Sciatic nerve (tissue), 2 donors: ENCODE measurements around the gene PEAK1. TPM values are rescaled to one million over a fixed set of nuclear protein-coding genes. Genes with fewer than 3 reads are reported as not detected.
A peak's percentile ranks its signal among the peaks of the same experiment; 100 is the strongest.

Source experiments
- ATAC-seq: fragments of 200-7000 bp; cut with Tn5 transposase; one replicate; pipeline ENCODE4 v1.9.1; 2020; ENCODE audit warnings: mild to moderate bottlenecking, moderate library complexity
- DNase-seq: peaks from one replicate; pipeline ENCODE4 v3.0.0-alpha.2; 2020; ENCODE audit warnings: low spot score
- intact Hi-C: fragments of 100-400 bp; cut with DNase I; formaldehyde crosslinking; loops from one replicate; pipeline ENCODE4 v1.14.2; 2022
- total RNA-seq: library from RNA; stranded (reverse); fragmentation: NEBNext Ultra II Directional; extraction: Animal tissue kit (Norgen Biotek cat#: 25700); gene quantifications from one replicate; pipeline ENCODE4 v1.2.1, GENCODE V29; 2021
- donor health status: DM: no; HTN: no; CAD: no.
- donor health status: DM: no; HTN: no; CAD: no.

Gene PEAK1
- total RNA-seq, 1 donor from 2014 or later: 154 TPM

- ATAC-seq (no peak), DNase-seq (no peak)
- intact Hi-C loops: no loop called here
Observed at GRCh38 chr15:77094397-77095030, 325.4 kb downstream of the PEAK1 start.

- intact Hi-C loops: no loop called here
- ATAC-seq (no peak), DNase-seq (no peak)
Observed at GRCh38 chr15:77093436-77093835, 326.5 kb downstream of the PEAK1 start.

GRCh38 chr15:77091097-77091496, 328.8 kb downstream of the PEAK1 start:
- ATAC-seq (no peak), DNase-seq (no peak)
- intact Hi-C loops: no loop called here

DNA sequence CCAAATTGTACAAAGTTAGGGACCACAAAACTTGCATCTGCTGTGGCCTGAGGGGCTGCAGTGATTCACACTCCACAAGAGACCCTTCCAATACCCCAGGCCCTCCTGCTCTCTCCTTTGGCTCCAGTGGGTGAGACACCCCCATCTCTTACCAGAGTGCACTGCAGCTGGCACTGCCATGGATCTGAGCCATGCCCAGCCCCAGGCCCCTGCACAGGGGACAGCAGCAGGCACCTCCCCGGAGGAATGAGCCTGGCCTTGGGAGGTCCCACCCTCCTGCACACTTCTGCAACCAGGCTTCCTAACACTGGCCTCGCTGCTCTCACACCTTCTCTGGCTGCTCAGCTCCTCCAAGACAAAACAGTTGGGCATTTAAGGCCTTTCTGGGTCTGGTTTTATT, 332.7 kb downstream of the PEAK1 start:
- ATAC-seq: no peak
- intact Hi-C loops: no loop called here
- DNase-seq: no peak

DNA sequence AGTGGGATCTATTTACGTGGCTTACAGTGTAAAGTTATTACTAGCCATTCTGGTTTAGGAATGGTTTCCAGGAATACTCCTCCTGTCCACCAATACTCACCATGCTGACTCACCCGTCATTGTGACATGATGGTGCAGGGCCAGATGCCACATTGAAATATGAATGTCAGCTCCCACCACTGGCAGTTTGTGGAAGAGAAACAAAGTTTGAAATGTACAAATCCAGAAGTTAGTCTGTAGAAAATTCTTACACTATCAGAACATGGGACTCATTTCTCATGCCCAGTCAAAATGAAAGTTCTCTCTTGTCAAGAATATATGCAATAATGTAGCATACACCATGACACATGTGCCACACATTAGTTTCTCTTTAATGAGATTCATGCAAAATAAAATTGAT, 334.6 kb downstream of the PEAK1 start:
- DNase-seq (no peak), ATAC-seq (no peak)
- intact Hi-C loops: no loop called here

DNA sequence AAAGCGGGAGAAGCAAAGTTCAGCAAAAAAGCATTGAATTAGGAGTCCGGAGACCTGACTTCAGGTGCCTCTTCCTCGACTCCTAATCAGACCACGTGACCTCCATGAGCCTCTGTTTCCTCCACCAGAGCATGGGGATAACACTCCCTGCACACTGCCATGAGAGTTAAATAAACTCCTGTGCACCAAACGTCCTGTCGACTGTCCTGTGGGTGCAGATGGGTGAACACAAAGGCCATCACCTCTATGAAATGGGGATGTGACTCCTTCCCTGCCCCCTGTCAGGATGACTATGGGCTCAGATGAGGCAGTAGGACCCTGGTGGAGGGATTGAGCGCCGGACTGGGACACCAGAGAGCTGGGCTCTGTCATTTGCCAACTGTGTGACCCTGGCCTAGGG, 335.5 kb downstream of the PEAK1 start:
- DNase-seq (no peak), ATAC-seq (no peak)
- intact Hi-C loops: no loop called here

GRCh38 chr15:77083381-77084160, 336.3 kb downstream of the PEAK1 start:
- intact Hi-C loops: no loop called here
- DNase-seq: peak; percentile 67
- peak; percentile 90 for ATAC-seq

- DNase-seq (no peak), ATAC-seq (no peak)
- intact Hi-C loops: no loop called here
Observed at GRCh38 chr15:77081971-77082370, 337.9 kb downstream of the PEAK1 start.

DNA sequence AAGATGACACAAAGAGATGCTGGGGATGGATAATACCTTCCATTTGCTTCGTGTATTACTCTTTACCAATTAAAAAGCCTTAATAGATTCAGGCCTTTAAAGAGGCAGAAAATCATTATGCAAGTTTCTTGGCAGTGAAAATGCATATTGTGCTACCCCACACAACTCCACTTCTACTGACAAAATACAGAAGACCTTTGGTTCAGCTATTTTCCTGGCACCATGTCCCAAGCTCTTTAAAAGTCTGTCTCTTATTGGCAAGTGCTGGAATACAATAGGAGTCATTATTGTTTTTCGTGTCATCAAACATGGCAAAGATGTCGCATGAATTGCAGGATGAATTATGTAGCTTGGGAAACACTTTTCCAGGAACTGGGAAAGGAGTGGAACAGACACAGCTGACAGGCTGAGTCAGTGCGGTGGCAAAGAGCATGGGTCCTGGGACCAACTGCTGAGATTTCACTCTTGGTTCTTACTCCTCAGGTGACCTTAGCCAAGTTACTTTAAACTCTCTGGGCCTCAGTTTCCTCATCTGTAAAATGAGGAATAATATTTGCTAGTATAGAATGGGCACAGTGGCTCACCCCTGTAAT, 343.5 kb downstream of the PEAK1 start:
- intact Hi-C loops: no loop called here
- ATAC-seq (no peak), DNase-seq (no peak)

DNA sequence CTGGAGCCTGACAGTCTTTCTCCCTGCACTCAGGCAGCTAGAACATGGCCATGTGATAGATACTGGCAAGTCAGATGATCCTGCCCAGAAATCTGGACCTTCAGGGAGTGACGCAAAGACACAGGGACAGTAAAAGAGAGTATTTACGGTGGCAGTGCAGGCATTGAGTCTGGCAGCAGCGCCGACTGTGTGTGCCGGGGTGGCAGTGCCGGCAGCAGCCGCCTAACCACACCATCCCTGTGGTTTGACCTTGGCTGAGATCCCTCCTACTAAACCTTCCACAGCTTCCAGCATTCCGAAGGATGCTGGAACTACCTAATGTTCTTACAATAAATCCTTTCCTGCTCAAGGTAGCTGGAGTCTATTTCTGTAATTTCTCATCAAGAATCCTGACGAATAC, 344.4 kb downstream of the PEAK1 start:
- DNase-seq (no peak), ATAC-seq (no peak)
- intact Hi-C loops: no loop called here

DNA sequence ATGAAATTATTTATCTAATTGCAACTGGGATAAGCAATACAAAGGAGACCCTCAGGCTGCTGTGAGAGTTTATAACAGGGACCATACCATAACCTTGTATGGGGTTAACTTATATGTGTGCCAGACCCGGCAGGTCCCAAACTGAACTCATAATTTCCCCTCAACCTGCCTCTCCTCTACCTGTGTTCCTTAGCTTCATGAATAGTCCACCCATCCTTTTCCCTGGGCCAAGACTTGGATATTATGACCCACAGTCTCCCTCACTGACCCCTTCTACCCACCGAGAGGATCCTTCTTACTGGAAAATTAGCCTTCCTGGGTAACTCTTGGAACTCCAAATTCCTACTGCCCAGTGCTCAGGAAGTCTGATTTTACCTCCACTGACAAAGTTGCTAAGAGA, 345.6 kb downstream of the PEAK1 start:
- DNase-seq: no peak
- no peak for ATAC-seq
- intact Hi-C loops: no loop called here

DNA sequence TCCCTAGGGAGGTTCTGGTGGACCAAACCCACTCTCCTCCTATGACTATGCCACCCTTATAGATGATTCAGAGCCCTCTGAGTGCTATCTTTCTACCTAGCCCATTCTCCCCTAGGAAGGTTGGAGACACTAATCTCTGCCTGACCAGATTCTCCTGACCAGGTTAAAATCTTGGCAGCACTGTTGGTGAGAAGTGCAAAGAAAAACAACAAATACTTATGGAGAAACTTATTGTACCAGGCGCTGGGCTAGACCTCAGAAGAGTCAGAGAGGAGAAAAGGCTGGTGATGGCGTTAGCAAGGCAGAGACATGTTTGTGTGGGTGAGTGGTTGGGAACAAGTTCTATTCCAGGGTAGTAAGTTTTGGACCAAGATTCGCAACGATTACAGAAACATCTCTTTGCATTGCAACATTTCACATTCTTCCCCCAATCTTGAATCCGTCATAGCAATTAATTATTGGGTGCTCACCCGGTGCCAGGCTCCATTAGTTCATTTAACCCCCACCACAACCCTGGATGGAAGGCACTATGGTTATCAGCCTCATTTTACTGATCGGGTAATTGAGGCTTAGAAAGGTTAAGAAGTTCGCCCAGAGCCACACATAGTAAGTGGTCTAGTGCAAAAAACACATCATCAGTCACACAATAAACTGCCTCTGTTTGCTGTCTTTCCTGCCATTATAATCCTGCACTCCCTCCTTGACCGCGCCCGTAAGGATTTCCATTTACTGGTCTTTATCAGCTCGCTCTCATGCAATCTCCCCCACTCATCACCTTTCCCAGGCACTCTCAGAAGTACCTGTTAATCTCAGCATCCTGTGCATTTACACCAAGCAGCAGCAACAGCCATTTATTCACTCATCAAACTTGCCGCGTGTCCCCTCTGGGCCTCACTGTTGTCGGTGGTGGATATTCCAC, 348.3 kb downstream of the PEAK1 start:
- no peak for DNase-seq
- peak; percentile 2 for ATAC-seq
- intact Hi-C loops: no loop called here

DNA sequence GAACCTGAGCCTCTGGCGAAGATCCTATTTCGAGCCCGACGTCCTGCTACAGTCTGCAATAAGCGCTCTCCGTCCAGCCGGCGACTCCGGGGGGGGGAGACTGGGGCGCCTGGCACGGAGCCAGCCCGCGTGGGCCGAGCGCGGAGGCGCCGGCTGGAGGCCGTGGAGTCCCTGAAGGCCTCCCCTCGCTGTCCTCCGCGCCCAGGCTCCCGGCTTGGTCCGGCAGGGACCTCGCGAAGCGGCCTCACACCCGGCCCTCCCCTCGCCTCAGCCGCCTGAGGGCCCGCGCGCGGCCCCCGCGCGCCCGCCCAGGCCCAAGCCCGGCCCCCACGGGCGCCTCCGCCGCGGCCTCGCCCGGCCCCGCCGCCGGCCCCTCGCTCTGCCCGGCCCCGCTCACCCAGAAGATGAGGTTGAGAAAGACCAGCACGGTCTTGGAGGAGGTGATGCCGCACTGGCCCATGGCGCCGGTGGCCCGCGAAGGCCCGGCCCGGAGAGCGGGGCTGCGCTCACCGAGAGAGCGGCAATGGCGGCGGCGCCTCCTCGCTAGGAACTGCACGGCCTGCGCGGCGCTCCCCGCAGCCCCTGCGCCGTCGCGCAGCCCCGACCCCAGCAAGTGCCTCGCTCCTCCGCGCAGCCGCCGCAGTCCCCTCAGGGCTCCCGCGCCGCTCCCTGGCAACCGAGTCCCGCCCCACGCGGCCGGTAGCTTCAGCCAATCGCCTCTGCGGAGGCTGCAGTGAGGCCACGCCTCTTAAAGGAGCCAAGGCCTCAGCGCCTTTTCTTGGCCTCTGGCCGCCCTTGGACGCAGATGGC, 349.2 kb downstream of the PEAK1 start, which contains the start of gene TSPAN3:
Gene TSPAN3 (minus strand): TSS at position 615 of the 810 bp plus-strand sequence. CDS start 155 bp downstream, at position 460.
- DNase-seq (peak; percentile 94), ATAC-seq (peak; percentile 98)
- intact Hi-C loops: no loop called here

DNA sequence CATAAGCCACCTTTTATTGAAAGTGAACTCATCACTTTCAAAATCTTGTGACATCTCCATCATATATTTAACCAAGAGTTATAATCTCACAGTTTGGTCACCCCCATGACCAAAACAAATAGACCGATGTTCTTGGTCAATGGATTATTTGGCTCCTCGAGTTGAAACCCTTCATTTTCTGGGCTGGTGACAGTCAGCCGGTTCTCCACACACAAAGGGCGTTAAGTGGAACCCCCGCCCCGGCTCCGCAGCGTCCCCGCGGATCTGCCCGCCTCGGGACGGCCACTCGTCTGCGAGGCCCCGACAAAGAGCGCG, 349.8 kb downstream of the PEAK1 start:
- ATAC-seq (no peak), DNase-seq (no peak)
- intact Hi-C loops: no loop called here

DNA sequence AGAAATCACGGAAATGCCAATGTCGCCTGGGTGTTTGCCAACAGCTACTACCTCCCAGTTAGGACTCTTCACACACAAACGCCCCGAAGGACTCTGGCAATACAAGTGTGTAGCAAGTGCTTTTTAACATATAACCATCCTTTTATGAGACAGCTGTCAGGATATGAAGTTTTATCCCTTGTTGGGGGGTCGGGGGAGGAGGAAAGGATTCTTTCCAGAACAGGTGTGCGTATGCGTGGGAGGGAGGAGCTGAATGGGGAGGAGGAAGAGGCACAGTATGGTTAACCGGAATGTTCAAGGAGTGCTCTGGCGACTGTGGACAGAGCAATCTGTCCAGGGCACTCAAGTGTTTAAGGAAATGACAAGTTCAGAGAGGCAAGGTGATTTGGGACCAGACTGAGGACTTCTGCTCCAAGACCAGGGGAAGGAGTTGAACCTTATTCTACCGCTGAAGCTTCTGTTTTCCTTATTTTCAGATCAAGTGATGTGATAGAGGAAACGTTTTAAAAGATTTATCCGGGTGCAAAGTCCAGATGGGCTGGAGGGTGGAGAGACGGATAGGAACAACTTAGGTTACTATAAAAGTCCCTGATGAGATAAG, 350.3 kb downstream of the PEAK1 start:
- peak; percentile 3 for ATAC-seq
- DNase-seq: no peak
- intact Hi-C loops: no loop called here

- ATAC-seq (no peak), DNase-seq (no peak)
- intact Hi-C loops: no loop called here
Observed at GRCh38 chr15:77068633-77069032, 351.3 kb downstream of the PEAK1 start.

- intact Hi-C loops: no loop called here
- no peak for ATAC-seq
- no peak for DNase-seq
Observed at GRCh38 chr15:77067691-77068367, 352.1 kb downstream of the PEAK1 start.
